ENCODE results near the gene INPP5D. TPM values are rescaled to one million over a fixed set of nuclear protein-coding genes. Genes with fewer than 3 reads are reported as not detected.

The INPP5D gene
- total RNA-seq, 2 experiments from 2014 or later, result 79.5 to 92.6 TPM

DNA sequence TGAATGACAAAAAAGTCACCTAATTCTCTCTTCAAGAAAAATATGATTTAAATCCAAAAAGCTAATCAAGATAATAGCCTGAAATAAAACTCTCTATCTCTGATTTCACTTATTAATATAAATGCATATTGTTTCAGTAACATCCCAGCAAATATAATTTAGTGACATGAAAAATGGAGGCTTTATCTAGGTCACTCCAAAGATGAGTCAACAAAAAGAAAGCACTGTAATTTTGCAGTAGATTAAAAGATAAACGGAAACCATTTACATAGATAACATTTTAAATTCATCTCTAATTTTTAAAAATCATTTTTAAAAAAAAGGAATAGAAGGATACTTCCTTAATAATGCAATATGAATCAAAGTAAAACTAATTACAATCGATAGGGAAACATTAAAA, 76.9 kb downstream of the INPP5D start:
- ChIA-PET POLR2A (interaction anchor here (1.3 kb wide), 1 partner anchor 106 kb away, joined by 6 read pairs; no protein-coding TSS in a partner anchor), CTCF (ENCODE audit: unreplicated experiment) (no interaction called here)
- no peak overlapping the region for H3K4me3 ChIP-seq (ENCODE audit: low read depth, low read length, poor library complexity, severe bottlenecking)
- no peaks in the 10 kb centered on the region for H3K79me2 ChIP-seq (ENCODE audit: insufficient read depth, low read depth, low read length)
- no peak overlapping the region for H2AFZ ChIP-seq (ENCODE audit: low read length)
- no peaks in the 10 kb centered on the region; the same call in 1 of the 2 replicates for H3K9me3 ChIP-seq (ENCODE audit: low read length)
- no peak for TF ChIP-seq EZH2phosphoT487 (IDR thresholded peaks at IDR 0.05; ENCODE audit: borderline replicate concordance, low read depth, low read length)
- TF ChIP-seq, protein P1, sequence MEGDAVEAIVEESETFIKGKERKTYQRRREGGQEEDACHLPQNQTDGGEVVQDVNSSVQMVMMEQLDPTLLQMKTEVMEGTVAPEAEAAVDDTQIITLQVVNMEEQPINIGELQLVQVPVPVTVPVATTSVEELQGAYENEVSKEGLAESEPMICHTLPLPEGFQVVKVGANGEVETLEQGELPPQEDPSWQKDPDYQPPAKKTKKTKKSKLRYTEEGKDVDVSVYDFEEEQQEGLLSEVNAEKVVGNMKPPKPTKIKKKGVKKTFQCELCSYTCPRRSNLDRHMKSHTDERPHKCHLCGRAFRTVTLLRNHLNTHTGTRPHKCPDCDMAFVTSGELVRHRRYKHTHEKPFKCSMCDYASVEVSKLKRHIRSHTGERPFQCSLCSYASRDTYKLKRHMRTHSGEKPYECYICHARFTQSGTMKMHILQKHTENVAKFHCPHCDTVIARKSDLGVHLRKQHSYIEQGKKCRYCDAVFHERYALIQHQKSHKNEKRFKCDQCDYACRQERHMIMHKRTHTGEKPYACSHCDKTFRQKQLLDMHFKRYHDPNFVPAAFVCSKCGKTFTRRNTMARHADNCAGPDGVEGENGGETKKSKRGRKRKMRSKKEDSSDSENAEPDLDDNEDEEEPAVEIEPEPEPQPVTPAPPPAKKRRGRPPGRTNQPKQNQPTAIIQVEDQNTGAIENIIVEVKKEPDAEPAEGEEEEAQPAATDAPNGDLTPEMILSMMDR (conservative IDR thresholded peaks at IDR 0.05; ENCODE audit: low read length), result no peak
- no peak overlapping the region for H3K4me2 ChIP-seq (ENCODE audit: low read length)
- no peaks in the 10 kb centered on the region for H3K9me2 ChIP-seq (ENCODE audit: insufficient read depth, low read length)
- DNase-seq (ENCODE audit: low spot score), result no peak
- H3K36me3 ChIP-seq (ENCODE audit: insufficient read depth, low read length), result peaks cover 80% of the 10 kb centered on the region
- intact Hi-C loops (cut with micrococcal nuclease; ENCODE audit: unreplicated experiment), result no loop called here
- peaks cover 1% of the 10 kb centered on the region for H3K4me1 ChIP-seq (ENCODE audit: insufficient read depth, low read length, poor library complexity, severe bottlenecking)
- H4K20me1 ChIP-seq (ENCODE audit: insufficient read depth, low read length), result no peaks in the 10 kb centered on the region
- BruUV-seq (replicated peaks), result no TSS peak
- no peak overlapping the region for H3K27ac ChIP-seq (ENCODE audit: low read depth, low read length, poor library complexity, severe bottlenecking)

DNA sequence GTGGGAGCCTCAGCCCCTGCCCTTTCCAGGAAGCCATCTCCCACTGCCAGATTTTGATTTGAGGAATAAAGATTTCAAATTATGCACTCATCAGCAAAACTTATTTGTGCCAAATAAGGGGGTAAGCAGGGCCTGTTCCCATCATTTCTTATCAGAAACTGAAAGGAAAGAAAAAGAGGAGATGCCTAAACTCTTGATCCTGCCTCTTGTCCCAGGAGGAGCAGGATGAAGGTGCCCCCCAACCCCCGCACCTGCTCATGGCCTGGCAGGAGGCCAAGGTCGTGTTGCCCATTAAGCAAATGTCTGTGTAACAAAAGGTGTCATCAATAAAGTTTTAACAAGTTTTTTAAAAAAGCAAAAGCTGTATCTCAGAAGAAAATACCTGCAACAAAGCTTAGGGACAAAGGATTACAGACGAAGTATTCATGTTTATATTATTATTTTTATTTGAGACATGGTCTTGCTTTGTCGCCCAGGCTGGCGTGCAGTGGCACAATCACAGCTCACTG, 80.0 kb downstream of the INPP5D start:
- peaks cover 78% of the 10 kb centered on the region for H3K36me3 ChIP-seq (ENCODE audit: insufficient read depth, low read length)

DNA sequence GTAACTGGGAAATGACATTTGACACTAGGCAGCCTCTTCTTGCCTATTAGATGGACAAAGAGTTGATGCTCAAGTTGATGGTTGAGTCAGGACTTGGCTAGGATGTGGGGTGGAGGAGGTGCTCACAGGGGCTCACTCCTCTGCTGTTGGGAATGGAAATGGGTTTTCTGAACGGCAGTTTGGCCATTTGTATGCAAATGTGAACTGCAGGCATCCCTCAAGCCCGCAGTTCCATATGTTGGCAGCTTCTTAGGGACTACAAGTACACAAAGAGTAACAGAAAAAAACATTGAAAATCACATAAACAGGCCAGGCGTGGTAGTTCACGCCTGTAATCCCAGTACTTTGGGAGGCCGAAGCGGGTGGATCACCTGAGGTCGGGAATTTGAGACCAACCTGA, 80.8 kb downstream of the INPP5D start:
- no peaks in the 10 kb centered on the region for H3K79me2 ChIP-seq (ENCODE audit: insufficient read depth, low read depth, low read length)
- no peaks in the 10 kb centered on the region; the same call in 1 of the 2 replicates for H3K9me3 ChIP-seq (ENCODE audit: low read length)
- no peak overlapping the region for H3K4me2 ChIP-seq (ENCODE audit: low read length)
- DNase-seq (ENCODE audit: low spot score), result no peak
- peaks cover 80% of the 10 kb centered on the region for H3K36me3 ChIP-seq (ENCODE audit: insufficient read depth, low read length)
- H3K27ac ChIP-seq (ENCODE audit: low read depth, low read length, poor library complexity, severe bottlenecking), result no peak overlapping the region
- intact Hi-C loops (cut with micrococcal nuclease; ENCODE audit: unreplicated experiment), result no loop called here
- no peaks in the 10 kb centered on the region for H4K20me1 ChIP-seq (ENCODE audit: insufficient read depth, low read length)
- CTCF ChIA-PET (ENCODE audit: unreplicated experiment), result no interaction called here
- POLR2A ChIA-PET, result no interaction called here
- BruUV-seq (replicated peaks), result no TSS peak
- no peak overlapping the region for H3K4me3 ChIP-seq (ENCODE audit: low read depth, low read length, poor library complexity, severe bottlenecking)
- no peaks in the 10 kb centered on the region for H3K9me2 ChIP-seq (ENCODE audit: insufficient read depth, low read length)
- no peak overlapping the region for H2AFZ ChIP-seq (ENCODE audit: low read length)
- H3K4me1 ChIP-seq (ENCODE audit: insufficient read depth, low read length, poor library complexity, severe bottlenecking), result peaks cover 10% of the 10 kb centered on the region
- TF ChIP-seq, protein P1 (conservative IDR thresholded peaks at IDR 0.05; ENCODE audit: low read length), result no peak
- no peak for TF ChIP-seq EZH2phosphoT487 (IDR thresholded peaks at IDR 0.05; ENCODE audit: borderline replicate concordance, low read depth, low read length)

More for the DNA sequence above, 80.0 kb downstream of the INPP5D start:
- TSS peak; percentile 14 for BruUV-seq (replicated peaks)
- intact Hi-C loops (cut with micrococcal nuclease; ENCODE audit: unreplicated experiment), result no loop called here
- POLR2A ChIA-PET, result no interaction called here
- DNase-seq (ENCODE audit: low spot score), result no peak
- Histone ChIP-seq H3K4me2 (ENCODE audit: low read length) (no peak overlapping the region), H3K79me2 (ENCODE audit: insufficient read depth, low read depth, low read length) (no peaks in the 10 kb centered on the region), H3K9me3 (ENCODE audit: low read length) (no peaks in the 10 kb centered on the region; the same call in 1 of the 2 replicates), H3K27ac (ENCODE audit: low read depth, low read length, poor library complexity, severe bottlenecking) (no peak overlapping the region), H3K9me2 (ENCODE audit: insufficient read depth, low read length) (no peaks in the 10 kb centered on the region), H3K4me1 (ENCODE audit: insufficient read depth, low read length, poor library complexity, severe bottlenecking) (peaks cover 10% of the 10 kb centered on the region), H3K4me3 (ENCODE audit: low read depth, low read length, poor library complexity, severe bottlenecking) (no peak overlapping the region), H2AFZ (ENCODE audit: low read length) (no peak overlapping the region), H4K20me1 (ENCODE audit: insufficient read depth, low read length) (no peaks in the 10 kb centered on the region)
- CTCF ChIA-PET (ENCODE audit: unreplicated experiment), result no interaction called here
- no peak for TF ChIP-seq EZH2phosphoT487 (IDR thresholded peaks at IDR 0.05; ENCODE audit: borderline replicate concordance, low read depth, low read length)
- TF ChIP-seq, protein P1 (conservative IDR thresholded peaks at IDR 0.05; ENCODE audit: low read length), result no peak

All from OCI-LY7 (cell line).